IPS-18a (cell line): ENCODE measurements around the gene ZC3H7B.
A peak's percentile ranks its signal among the peaks of the same experiment; 100 is the strongest.

ENCODE experiments used
- H3K27ac ChIP-seq: one replicate; pipeline ENCODE4 v1.5.1; 2013; ENCODE audit warnings: low read length
- H3K27me3 ChIP-seq: one replicate; pipeline ENCODE4 v1.6.1; 2013; ENCODE audit warnings: mild to moderate bottlenecking, low read length; ENCODE audit not compliant: control insufficient read depth, insufficient read depth
- H3K36me3 ChIP-seq: one replicate; pipeline ENCODE4 v1.6.1; 2013; ENCODE audit warnings: low read depth, low read length; ENCODE audit not compliant: control insufficient read depth
- H3K4me1 ChIP-seq: one replicate; pipeline ENCODE4 v1.6.1; 2013; ENCODE audit warnings: low read depth, low read length; ENCODE audit not compliant: control insufficient read depth
- H3K4me3 ChIP-seq: one replicate; pipeline ENCODE4 v1.5.1; 2013; ENCODE audit warnings: low read length
- H3K9ac ChIP-seq: one replicate; pipeline ENCODE4 v1.6.1; 2013; ENCODE audit warnings: mild to moderate bottlenecking, low read length, moderate library complexity
- H3K9me3 ChIP-seq: one replicate; pipeline ENCODE4 v1.6.1; 2013; ENCODE audit warnings: low read depth, low read length; ENCODE audit not compliant: control insufficient read depth

Gene ZC3H7B

GRCh38 chr22:41348964-41349484, 47.7 kb downstream of the ZC3H7B start:
- no peak overlapping the region for H3K4me3 ChIP-seq
- H3K27me3 ChIP-seq = no peaks in the 10 kb centered on the region
- H3K9me3 ChIP-seq = no peaks in the 10 kb centered on the region
- H3K4me1 ChIP-seq = no peaks in the 10 kb centered on the region
- no peak overlapping the region for H3K9ac ChIP-seq
- peaks cover 72% of the 10 kb centered on the region for H3K36me3 ChIP-seq
- H3K27ac ChIP-seq = no peak overlapping the region

DNA sequence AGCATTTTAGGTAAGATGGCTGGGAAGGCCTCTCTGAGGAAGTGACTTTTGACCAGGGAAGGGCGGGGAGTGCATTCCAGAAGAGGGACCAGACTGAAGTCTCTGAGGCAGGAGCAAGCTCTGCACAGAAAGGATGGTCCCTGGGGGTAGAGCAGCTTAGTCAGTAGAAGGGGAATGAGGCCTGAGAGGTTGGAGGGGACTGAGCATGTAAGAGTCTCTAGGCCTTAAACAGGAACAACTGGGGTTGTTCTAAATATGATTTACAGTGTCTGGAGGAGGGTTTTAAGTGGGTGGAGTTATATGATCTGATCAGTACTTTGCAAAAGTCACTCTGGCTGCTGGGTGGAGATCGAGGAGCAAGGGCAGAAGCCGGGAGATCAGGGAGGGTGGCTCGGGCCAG, 48.8 kb downstream of the ZC3H7B start:
- Histone ChIP-seq H3K27ac (no peak overlapping the region), H3K27me3 (no peaks in the 10 kb centered on the region), H3K9me3 (no peaks in the 10 kb centered on the region), H3K4me3 (no peak overlapping the region), H3K4me1 (no peaks in the 10 kb centered on the region), H3K9ac (no peak overlapping the region), H3K36me3 (peaks cover 65% of the 10 kb centered on the region)

DNA sequence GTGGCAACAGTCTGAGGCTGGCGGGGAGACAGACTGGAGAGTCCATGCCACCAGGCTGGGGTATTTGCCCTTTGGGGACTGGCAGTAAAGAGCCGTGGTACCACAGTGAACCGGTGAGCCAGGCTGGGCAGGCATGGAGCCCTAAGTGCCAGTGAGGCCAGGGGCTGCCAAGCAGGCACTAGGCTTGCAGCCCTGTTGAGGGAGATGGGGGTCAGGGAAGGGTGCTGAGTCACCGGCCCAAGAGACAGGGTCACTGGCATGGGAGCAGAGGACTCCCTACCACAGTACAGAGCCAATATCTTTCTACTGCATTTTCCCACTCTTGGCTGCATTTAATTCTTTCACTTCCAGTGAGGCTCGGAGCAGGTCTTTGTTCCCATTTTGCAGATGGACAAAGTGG, 49.7 kb downstream of the ZC3H7B start:
- no peak overlapping the region for H3K4me3 ChIP-seq
- H3K4me1 ChIP-seq = no peaks in the 10 kb centered on the region
- H3K9ac ChIP-seq = no peak overlapping the region
- H3K27me3 ChIP-seq = no peaks in the 10 kb centered on the region
- H3K9me3 ChIP-seq = no peaks in the 10 kb centered on the region
- H3K36me3 ChIP-seq = peaks cover 68% of the 10 kb centered on the region
- no peak overlapping the region for H3K27ac ChIP-seq

- Histone ChIP-seq H3K9ac (no peak overlapping the region), H3K36me3 (peaks cover 65% of the 10 kb centered on the region), H3K4me1 (no peaks in the 10 kb centered on the region), H3K27ac (no peak overlapping the region), H3K9me3 (no peaks in the 10 kb centered on the region), H3K27me3 (no peaks in the 10 kb centered on the region), H3K4me3 (no peak overlapping the region)
Observed at GRCh38 chr22:41352058-41352457, 50.7 kb downstream of the ZC3H7B start.

GRCh38 chr22:41353862-41354575, 52.7 kb downstream of the ZC3H7B start:
- Histone ChIP-seq H3K27ac (no peak overlapping the region), H3K4me1 (no peaks in the 10 kb centered on the region), H3K9ac (no peak overlapping the region), H3K36me3 (peaks cover 53% of the 10 kb centered on the region), H3K27me3 (no peaks in the 10 kb centered on the region), H3K4me3 (no peak overlapping the region), H3K9me3 (no peaks in the 10 kb centered on the region)

GRCh38 chr22:41354979-41355378, 53.7 kb downstream of the ZC3H7B start:
- Histone ChIP-seq H3K4me3 (no peak overlapping the region), H3K9me3 (no peaks in the 10 kb centered on the region), H3K27ac (no peak overlapping the region), H3K9ac (no peak overlapping the region), H3K27me3 (no peaks in the 10 kb centered on the region), H3K4me1 (peaks cover 6% of the 10 kb centered on the region), H3K36me3 (peaks cover 43% of the 10 kb centered on the region)

DNA sequence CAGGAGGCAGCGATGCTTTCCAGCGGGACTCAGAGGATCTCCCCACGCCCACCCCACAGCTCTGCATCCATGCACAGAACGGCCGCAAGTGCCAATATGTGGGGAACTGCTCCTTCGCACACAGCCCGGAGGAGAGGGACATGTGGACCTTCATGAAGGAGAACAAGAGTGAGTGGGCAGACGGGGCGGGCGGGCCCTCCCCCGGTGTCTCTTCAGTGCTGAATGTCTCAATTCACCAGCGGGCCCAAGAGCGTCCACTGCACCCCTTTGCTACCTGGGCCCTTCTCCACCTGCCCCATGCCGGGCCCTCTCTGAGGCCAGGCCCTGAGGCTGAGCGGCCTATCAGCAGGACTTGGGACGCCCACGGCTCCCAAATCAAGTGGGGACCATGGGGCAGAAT, 54.6 kb downstream of the ZC3H7B start:
- peaks cover 10% of the 10 kb centered on the region for H3K4me1 ChIP-seq
- H3K4me3 ChIP-seq = no peak overlapping the region
- H3K9me3 ChIP-seq = no peaks in the 10 kb centered on the region
- peaks cover 34% of the 10 kb centered on the region for H3K36me3 ChIP-seq
- no peaks in the 10 kb centered on the region for H3K27me3 ChIP-seq
- no peak overlapping the region for H3K9ac ChIP-seq
- no peak overlapping the region for H3K27ac ChIP-seq

GRCh38 chr22:41356430-41357028, 55.2 kb downstream of the ZC3H7B start:
- H3K27ac ChIP-seq = no peak overlapping the region
- H3K27me3 ChIP-seq = no peaks in the 10 kb centered on the region
- no peak overlapping the region for H3K9ac ChIP-seq
- no peaks in the 10 kb centered on the region for H3K9me3 ChIP-seq
- peaks cover 10% of the 10 kb centered on the region for H3K4me1 ChIP-seq
- no peak overlapping the region for H3K4me3 ChIP-seq
- H3K36me3 ChIP-seq = peaks cover 28% of the 10 kb centered on the region

DNA sequence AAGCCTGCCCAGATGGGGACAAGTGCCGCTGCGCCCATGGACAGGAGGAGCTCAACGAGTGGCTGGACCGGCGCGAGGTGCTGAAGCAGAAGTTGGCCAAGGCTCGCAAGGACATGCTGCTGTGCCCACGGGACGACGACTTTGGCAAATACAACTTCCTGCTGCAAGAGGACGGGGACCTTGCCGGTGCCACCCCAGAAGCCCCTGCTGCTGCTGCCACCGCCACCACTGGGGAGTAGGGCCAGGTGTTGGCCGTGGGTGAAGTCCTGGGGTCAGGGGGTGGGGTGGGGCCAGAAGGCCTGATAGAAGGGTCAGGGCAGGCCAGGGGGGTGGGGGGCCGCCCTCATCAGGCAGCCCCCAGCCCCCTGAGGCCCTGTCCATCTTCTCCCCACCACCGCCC, 55.9 kb downstream of the ZC3H7B start:
- H3K36me3 ChIP-seq = peaks cover 24% of the 10 kb centered on the region

GRCh38 chr22:41358927-41359326, 57.6 kb downstream of the ZC3H7B start:
- Histone ChIP-seq H3K27ac (no peak overlapping the region), H3K36me3 (peaks cover 21% of the 10 kb centered on the region)

More for the DNA sequence above, 55.9 kb downstream of the ZC3H7B start:
- Histone ChIP-seq H3K9me3 (no peaks in the 10 kb centered on the region), H3K27me3 (no peaks in the 10 kb centered on the region), H3K4me3 (no peak overlapping the region), H3K9ac (no peak overlapping the region), H3K27ac (no peak overlapping the region), H3K4me1 (peaks cover 10% of the 10 kb centered on the region)

DNA sequence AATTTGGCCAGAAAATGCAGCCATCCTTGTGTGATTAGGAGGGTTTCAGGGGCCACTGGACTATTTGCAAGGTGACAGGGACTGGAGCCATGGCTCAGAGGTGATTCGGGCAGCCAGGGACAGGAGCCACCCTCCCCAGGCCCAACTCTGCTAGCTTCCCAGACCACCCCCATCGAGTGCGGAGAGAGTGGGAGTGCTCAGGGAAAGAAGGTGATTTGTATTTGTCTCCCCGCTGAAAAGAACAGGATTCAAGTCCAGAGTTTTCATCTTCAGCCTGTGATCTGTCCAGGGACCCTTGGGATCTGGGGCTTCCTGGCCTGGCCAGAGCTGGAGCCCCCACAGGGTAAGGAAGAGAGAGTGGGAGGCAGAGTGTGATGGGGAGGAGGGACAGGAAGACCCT, 58.1 kb downstream of the ZC3H7B start:
- Histone ChIP-seq H3K36me3 (peaks cover 21% of the 10 kb centered on the region), H3K27ac (no peak overlapping the region), H3K27me3 (no peaks in the 10 kb centered on the region), H3K4me1 (peaks cover 13% of the 10 kb centered on the region), H3K4me3 (no peak overlapping the region), H3K9me3 (no peaks in the 10 kb centered on the region), H3K9ac (no peak overlapping the region)

More at GRCh38 chr22:41358927-41359326, 57.6 kb downstream of the ZC3H7B start:
- no peak overlapping the region for H3K4me3 ChIP-seq
- no peaks in the 10 kb centered on the region for H3K9me3 ChIP-seq
- no peak overlapping the region for H3K9ac ChIP-seq
- H3K4me1 ChIP-seq = peaks cover 10% of the 10 kb centered on the region
- no peaks in the 10 kb centered on the region for H3K27me3 ChIP-seq

DNA sequence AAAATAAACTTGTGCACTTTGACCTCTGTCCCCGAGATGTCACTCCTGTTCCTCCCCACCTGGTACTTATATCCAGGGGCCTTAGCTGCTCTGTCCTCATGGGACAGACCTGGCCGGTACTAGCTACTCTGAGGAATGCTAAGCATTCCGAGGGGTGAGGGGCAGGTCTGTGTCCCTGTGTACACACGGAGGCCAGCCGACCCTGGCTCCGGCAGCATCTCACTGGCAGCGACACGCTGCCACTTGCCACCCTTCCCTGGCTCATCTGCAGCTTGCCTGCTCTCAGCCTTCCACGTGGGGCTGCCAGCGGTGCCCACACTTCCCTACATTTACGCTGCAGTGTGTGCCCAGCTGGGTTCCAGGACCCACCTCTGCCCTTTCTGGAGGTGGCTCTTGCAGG, 58.8 kb downstream of the ZC3H7B start:
- Histone ChIP-seq H3K9ac (no peak overlapping the region), H3K27me3 (no peaks in the 10 kb centered on the region), H3K36me3 (peaks cover 21% of the 10 kb centered on the region), H3K4me1 (peaks cover 20% of the 10 kb centered on the region), H3K27ac (no peak overlapping the region), H3K4me3 (peak overlapping the region; percentile 40), H3K9me3 (no peaks in the 10 kb centered on the region)
